ENCODE data around the gene RFX8.

DNA sequence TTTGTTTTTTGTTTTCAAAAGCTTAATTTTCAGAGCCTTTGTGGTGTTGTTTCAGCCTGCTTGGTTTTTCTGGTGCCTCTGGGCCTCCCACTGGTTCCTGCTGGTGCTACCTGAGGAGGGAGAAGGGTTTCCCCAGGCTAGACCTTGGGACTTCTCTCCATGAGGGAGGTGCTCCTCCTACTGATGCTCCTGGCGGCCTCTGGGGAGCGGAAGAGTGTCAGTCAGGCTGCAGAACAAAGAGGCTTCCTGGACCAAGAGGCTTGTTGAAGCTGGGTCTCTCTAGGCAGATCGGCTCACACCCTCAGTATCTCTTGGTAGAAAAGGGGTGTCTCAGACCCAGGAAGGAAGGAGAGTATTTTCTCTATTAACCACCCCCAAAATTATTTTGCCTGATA is 32.2 kb downstream of the RFX8 start:
- TF ChIP-seq, protein P1, sequence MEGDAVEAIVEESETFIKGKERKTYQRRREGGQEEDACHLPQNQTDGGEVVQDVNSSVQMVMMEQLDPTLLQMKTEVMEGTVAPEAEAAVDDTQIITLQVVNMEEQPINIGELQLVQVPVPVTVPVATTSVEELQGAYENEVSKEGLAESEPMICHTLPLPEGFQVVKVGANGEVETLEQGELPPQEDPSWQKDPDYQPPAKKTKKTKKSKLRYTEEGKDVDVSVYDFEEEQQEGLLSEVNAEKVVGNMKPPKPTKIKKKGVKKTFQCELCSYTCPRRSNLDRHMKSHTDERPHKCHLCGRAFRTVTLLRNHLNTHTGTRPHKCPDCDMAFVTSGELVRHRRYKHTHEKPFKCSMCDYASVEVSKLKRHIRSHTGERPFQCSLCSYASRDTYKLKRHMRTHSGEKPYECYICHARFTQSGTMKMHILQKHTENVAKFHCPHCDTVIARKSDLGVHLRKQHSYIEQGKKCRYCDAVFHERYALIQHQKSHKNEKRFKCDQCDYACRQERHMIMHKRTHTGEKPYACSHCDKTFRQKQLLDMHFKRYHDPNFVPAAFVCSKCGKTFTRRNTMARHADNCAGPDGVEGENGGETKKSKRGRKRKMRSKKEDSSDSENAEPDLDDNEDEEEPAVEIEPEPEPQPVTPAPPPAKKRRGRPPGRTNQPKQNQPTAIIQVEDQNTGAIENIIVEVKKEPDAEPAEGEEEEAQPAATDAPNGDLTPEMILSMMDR (IDR thresholded peaks at IDR 0.05), result no peak
- TF ChIP-seq ZFX (IDR thresholded peaks at IDR 0.05; ENCODE audit: borderline replicate concordance), result no peak
